HTR-8/SVneo (cell line): ENCODE results near the gene FANCI.

Experiments
- DNase-seq: peaks from one replicate; pipeline ENCODE4 v3.0.0; 2011; ENCODE audit warnings: low spot score, mixed read lengths; ENCODE audit not compliant: insufficient read length
- FAIRE-seq: peaks from 2 replicates; lab custom pipeline; 2011; peaks lifted over from hg19 to GRCh38; lab: Jason Lieb, UNC

FANCI gene

DNA sequence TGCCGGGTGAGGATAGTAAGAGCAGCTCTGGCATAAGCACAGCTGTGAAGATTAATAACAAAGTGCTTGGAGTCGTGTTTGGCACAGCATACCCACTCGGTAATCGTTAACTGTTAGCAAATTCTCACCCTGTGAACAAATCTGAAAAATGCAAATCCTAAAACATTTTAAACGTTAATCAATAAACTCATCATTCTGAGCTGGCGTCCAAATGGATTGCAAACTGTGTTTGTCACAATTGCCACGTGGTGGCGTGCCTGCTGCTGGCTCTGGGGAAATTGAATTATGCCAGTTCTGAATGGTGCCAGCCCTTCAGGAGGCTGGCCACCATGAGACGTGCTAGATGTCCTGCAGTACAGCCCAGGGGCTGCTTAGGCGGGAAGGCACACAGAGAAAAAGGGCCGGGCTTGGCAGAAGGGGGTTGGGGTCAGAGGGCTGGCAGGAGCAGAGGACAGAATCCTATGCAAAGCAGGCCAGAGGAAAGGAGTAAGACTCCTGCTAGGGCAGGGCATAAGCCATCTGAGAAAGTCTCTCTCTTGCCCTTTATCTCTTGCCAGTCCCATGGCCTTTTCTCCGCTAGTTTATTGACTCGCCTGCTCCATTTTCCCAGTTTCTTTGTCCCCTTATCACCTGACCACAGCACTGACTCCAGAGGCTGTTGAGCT, 113.0 kb downstream of the FANCI start:
- FAIRE-seq: no peak
- DNase-seq: no peak

DNA sequence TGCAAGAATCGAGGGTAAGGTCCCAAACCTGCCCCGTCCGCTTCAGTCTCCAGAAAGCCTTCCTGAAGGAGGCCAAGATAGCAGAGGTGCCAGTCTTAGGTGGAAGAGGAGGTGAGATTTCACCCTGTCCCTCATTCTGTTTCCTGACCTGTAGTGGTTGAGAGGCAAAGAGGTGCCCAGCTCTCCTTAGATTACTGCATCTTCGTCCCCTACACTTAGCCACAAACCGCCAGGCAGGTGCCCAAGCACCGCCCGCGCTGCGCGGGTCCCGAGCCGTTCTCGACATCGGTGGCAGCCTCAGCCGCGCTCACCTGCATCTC, 114.6 kb downstream of the FANCI start:
- FAIRE-seq: peak; percentile 48
- no peak for DNase-seq

DNA sequence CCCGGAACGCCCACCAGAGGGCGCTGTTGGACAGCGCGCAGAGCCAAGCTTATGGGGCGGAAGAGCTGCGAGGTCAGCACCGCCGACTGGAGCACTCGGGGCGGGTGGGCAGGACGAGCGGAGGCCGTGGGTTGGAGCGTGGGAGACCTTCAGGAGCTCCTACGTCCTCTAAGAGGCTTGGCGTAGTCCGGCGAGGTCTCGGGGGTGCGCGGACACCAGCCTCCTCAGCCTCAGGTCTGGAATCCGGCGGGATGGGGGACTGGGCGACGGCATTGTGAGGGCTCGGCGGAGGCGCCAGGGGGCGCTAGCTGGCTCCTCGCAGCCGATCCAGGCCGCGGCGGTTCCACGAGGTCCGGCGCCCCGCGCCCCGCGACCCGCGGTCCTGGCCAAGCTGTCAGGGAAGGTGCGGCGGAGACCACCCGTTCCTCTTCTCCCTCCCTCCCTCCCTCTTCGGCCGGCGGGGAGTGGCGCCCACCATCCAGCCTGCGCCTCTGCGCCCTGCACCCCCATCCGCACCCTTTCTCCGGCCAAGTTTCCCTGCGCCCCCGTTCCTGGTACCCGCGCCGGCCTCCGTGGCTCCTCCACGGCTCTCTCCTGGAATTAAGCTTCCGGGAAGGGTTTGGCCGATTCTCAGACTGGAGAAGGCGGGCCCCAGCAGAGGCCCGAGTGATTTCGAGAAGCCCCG, 115.1 kb downstream of the FANCI start:
- FAIRE-seq (peak; percentile 20), DNase-seq (peak; percentile 81)

DNA sequence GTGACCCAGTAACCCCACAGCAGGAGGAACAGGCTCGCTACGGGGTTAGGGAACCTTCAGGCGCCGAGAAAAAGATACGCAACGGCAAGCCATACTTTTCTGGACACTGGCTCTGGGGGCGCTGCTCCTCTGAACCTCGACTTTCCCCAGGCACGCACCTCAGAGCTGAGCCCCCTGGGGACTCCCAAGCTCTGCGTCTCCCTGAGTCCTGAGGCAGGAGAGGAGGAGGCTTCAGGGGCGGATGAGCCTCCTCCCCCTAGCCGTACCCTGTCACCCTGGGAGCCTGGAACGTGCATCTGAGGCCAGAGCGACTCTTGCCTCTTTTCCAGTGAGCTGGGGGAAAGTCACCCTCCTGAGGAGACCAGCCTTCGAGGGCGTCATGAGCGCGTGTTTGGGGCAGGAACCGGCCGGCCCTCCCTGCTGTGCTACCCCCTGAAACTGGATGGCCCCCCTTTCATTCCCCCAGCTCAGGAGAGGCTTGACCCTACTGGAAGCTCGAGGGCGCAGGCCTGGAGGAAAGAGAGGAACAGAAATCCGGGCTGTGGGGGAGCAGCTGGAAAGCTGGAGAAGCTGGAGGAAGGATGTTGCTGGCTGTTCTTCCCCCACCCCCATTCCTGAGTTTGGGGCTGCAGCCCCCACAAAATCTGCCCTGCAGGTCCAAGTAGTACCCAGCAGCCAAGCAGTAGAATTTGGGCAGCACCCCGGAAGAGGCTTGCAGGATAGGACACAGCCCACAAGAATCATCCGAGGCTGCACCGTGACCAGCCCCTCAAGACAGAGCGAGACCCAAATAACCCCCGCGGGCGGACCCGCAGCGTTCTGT, 115.9 kb downstream of the FANCI start:
- DNase-seq (no peak), FAIRE-seq (no peak)

DNA sequence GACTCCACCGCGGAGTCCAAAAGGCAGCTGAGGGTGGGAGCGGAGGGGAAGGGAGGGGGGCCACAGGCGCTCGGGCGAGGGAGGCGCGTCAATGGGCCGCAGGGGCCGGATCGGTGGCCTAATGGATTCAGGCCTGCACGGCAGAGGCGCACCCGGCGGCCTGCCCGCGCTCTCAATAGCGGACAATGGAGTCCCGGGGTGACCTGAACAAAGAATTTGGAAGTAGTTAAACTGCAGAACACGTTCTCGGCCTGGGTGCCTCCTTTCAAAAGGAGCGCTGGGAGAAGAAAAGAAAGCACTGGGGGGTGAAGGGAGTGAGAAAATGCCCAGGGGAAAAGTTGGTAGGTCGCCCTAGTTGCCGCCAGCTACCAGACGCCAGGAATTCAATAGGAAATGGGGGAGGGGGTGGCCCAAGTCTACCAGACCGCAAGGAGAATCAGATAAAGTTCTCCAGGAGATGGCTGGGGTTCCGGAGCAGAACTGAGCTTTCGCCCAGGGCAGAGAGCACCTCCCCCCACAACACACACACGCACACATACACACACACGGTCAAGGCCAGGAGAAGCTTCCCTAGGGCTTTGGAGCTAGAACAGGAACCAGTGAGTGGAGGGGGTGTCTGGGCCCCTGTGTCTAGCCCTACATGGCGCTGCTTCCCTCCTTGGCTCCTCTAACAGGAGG, 116.7 kb downstream of the FANCI start:
- DNase-seq (no peak), FAIRE-seq (no peak)

DNA sequence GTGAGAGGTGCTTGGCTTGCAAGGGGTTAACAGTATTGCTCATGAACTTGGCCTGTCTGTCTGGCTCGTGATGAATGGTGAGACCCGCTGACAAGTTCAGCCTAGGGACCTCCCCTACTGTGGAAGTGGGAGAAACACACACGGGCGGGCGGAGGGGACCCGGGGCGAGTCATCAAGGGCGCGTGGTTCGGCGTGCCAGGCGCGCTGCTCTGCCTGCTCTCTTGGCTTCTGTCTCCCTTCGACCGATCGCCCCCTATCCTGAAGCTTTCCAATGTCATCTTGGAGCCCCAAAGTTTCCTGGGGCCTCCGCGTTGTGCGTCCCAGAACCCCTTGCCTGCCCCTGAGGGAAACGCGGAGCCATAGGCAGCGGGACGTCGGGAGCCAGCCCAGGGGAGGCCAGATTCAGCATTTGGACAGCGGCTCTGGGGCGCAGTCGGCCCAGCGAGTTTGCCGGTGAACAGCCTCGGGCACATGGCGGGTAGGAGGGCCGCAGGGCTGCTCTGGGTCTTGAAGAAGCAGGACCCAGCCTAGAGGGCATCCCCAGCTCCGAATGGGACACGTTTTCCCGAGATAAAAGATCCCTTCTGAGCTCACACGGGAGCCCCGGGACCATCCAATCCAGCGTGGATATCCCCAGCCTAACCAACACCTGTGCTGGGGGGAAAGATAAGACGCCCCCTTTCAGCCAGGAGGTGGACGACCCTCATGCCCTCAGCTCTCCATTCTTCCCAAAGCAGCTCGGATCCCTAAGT, 117.8 kb downstream of the FANCI start:
- peak; percentile 28 for FAIRE-seq
- DNase-seq: peak; percentile 84

DNA sequence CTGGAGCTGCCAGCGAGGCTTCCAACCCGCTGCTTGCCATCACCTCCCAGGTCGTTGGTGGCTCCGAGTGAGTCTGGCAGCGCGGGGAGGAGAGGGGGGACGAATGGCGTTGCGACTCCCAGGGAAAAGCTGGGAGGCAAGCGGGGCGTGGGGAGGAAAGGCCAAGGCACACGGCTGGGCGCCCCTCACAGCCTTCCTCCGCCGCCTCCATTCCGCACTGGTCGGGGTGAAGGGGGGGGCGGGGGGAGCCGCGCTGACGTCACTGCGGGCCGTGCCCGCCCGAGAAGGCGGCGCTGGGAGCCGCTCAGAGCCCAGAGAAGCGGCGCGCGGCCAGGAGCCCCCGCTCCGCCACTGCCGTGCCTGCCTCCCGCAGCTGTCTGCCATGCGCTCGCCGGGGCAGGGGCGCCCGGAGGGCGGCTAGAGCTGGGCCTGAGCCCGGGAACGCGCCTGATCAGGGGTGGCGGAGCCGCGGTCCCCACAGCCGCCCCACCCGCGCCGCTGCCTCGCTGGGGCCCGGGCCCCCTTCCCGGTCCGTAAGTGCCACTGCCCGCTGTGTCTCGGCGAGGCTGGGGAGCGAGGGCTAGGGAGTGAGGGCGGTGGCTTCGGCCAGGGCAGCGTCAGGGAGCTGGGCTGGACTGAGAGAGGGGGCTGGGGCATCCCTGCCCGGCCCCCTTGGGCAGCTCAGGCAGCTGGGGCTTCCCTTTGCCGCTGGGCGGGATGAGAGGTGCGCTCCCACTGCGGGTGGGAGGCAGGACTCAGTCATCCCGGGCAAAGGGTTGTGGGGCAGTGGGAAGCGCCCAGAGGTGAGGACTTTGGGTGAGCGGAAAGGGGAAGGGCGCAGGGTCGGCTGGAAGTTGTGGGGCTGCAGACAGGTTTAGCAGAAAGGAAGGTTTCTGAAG, 118.7 kb downstream of the FANCI start:
- DNase-seq (no peak), FAIRE-seq (no peak)

DNA sequence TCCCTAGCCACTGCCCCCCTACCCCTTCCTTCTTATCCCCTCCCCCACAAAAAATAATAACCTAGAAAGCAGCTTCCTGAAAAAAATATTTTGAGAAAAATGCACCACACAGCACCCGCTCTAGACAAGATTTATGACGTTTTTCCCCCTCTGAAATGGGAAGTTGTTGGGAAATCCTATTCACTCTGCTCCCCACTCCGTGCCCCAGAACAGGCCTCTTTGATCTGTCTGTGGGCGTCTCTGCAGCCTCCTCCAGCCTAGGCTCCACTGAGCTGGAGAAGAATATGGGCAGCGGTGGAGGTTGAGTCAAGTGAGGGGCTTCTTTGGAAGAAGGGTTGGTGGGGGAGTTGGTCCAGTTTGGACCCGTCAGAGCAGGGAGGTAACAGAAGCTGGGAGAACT, 119.4 kb downstream of the FANCI start:
- FAIRE-seq: no peak
- no peak for DNase-seq

DNA sequence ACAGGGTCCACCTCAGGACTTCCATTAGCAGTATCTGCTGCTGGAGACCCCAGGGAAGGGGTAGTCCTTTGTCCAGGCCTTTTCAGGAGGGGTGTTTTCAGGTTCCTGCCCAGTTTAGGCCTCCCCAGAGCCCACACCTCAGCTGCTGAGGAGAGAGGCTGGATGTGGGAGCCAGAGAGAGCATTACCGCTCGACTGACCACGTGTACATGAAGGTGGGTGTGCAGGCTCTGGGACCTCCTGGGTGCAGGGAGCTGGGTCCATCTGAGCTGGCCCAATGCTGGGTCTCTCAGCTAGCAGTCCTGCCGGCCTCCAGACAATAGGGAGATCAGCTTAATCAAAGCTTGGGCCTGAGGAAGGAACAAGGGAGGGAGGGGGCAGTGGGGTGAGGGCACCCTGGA, 120.0 kb downstream of the FANCI start:
- no peak for FAIRE-seq
- no peak for DNase-seq

DNA sequence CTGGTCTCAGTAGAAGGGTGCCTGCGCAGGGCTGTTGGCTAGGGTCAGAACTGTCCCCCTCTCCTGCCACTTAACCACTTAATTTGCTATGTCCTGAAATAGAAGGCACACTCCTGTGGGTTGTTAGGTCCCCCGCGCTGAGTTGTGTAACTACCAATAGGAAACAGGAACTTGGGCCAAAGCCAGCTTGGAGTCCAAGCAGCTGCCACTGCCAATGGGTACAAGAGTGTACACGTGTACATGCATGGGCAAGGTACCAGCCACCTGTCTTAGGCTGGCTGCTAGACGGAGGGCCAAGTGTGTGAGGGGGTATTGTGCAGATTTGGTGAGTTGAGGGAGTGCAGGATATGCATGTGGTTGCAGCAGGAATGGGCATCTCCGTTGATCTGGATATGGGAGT, 120.6 kb downstream of the FANCI start:
- DNase-seq (no peak), FAIRE-seq (no peak)

DNA sequence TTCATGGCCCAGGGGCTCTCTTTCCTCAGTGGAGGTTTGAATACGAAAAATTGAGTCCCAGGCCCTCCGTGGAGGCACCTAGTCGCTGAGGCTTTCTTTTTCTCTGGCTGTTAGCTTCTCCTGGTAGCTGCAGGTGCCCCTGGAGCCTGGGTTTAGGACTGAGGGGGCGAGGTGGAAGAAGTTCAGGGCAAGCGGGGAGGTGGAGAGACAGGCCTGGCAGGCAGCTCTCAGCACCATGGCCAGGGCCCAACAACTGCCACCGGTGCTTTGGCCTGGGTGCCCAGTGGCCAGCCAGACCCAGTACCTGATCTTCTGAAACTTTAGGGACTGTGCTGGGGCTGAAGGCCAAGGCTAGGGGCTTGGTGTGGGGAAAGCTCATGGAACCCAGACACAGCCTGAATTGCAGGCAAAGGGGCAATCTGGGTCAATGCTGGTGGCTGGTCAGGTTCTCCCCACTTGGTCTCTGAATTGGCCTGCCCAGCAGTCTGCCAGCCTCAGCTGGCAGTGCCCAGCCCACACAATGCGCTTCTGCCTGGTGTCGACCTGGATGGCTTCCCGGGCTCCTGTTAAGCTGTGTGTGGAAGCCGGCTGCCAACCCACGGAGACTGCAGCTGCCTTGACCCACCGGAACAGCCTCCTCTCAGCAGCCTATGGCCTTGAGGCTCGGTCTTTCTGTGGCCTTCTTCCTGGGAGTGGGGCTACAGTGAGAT, 121.1 kb downstream of the FANCI start:
- FAIRE-seq: no peak
- no peak for DNase-seq

DNA sequence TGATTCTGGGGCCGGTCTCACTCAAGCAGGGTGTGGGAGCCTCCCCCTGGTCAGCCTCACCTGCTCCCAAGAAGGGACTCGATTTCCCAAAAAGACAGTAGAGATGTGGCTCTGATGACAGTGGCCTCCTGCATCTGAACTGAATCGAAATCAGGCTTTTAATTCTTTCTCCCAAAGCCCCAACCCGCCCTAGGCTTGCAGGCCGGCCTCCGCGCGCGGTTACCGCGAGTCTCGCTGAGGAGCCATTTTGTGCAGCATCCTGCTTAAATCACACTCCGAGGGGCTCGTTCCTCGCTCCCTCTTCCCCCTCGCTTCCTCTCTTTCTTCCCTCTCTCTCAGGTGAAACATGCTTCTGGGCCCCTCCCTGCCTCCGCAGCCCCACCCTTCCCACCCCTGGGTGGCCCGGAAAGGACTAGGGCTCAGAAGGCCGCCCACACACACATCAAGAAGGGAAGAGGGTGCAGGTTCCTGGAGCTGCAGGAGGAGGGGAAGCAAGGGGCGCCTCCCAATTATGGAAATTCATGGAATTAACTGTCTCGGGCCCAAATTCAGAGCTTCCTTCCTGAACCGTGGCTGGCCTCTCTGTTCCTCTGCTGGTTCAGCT, 121.8 kb downstream of the FANCI start:
- DNase-seq (no peak), FAIRE-seq (no peak)
